HG03457 (cell line): ENCODE results near the gene SP140L.
"Not testable (repeated sequence)": the region's sequence is repeated elsewhere in the genome, so short reads cannot be mapped to it uniquely, and the experiment has no call there.

Experiments used
- ATAC-seq: cut with Tn5 transposase; IDR thresholded peaks from one replicate; pipeline ENCODE4 v1.9.1; 2021; ENCODE audit warnings: moderate number of reproducible peaks; ENCODE audit not compliant: unreplicated experiment

SP140L gene

GRCh38 chr2:230326453-230327417 lies at the start of gene SP140L:
Gene SP140L (plus strand): TSS chr2:230327193. CDS start chr2:230327270, 77 bp downstream.
- peak; percentile 74 for ATAC-seq

GRCh38 chr2:230282936-230283335 lies 44.1 kb upstream of the SP140L start:
- ATAC-seq: no peak

GRCh38 chr2:230286048-230286447 lies 40.9 kb upstream of the SP140L start:
- no peak for ATAC-seq

- ATAC-seq: not testable (repeated sequence)
These were observed 37.7 kb upstream of the SP140L start for GRCh38 chr2:230289311-230289710.

- no peak for ATAC-seq
These were observed 31.8 kb upstream of the SP140L start for GRCh38 chr2:230295192-230295591.

GRCh38 chr2:230296917-230297316 lies 30.1 kb upstream of the SP140L start:
- no peak for ATAC-seq

- no peak for ATAC-seq
These were observed 27.4 kb upstream of the SP140L start for GRCh38 chr2:230299618-230300017.

- no peak for ATAC-seq
These were observed 21.3 kb upstream of the SP140L start for GRCh38 chr2:230305416-230306275.

- ATAC-seq: no peak
These were observed 20.5 kb upstream of the SP140L start for GRCh38 chr2:230306474-230306873.

GRCh38 chr2:230307485-230307884 lies 19.5 kb upstream of the SP140L start:
- no peak for ATAC-seq

- ATAC-seq: no peak
These were observed 18.5 kb upstream of the SP140L start for GRCh38 chr2:230308402-230309000.

GRCh38 chr2:230310792-230311191 lies 16.2 kb upstream of the SP140L start:
- ATAC-seq: not testable (repeated sequence)

- ATAC-seq: not testable (repeated sequence)
These were observed 15.4 kb upstream of the SP140L start for GRCh38 chr2:230311634-230312033.

GRCh38 chr2:230312638-230313037 lies 14.4 kb upstream of the SP140L start:
- no peak for ATAC-seq

- no peak for ATAC-seq
These were observed 9.6 kb upstream of the SP140L start for GRCh38 chr2:230317366-230317765.

GRCh38 chr2:230318190-230319121 lies 8.5 kb upstream of the SP140L start:
- no peak for ATAC-seq

GRCh38 chr2:230319211-230319862 lies 7.7 kb upstream of the SP140L start:
- peak; percentile 79 for ATAC-seq

- ATAC-seq: no peak
These were observed 6.0 kb upstream of the SP140L start for GRCh38 chr2:230321031-230321430.

GRCh38 chr2:230322561-230323384 lies 4.2 kb upstream of the SP140L start:
- ATAC-seq: no peak
